Mammary epithelial cell (primary cell): Measurements from ENCODE around the gene EXOC4.

Experiments
- CTCF ChIP-seq, 2 donors: IDR thresholded peaks in 1 of 2; conservative IDR thresholded peaks in 1 of 2; 2 replicates each; pipeline ENCODE4 v1.5.1; 2011 to 2012; ENCODE audit warnings: inconsistent platforms in 2 of 2, low read length in 2 of 2, mild to moderate bottlenecking in 2 of 2, control low read depth in 1 of 2, low read depth in 1 of 2; ENCODE audit not compliant: insufficient read depth in 1 of 2; ENCODE audit errors: extremely low read depth in 1 of 2
- EZH2 ChIP-seq: IDR thresholded peaks from 2 replicates; pipeline ENCODE4 v1.6.1; 2012; ENCODE audit warnings: low read length, inconsistent platforms, borderline replicate concordance

DNA sequence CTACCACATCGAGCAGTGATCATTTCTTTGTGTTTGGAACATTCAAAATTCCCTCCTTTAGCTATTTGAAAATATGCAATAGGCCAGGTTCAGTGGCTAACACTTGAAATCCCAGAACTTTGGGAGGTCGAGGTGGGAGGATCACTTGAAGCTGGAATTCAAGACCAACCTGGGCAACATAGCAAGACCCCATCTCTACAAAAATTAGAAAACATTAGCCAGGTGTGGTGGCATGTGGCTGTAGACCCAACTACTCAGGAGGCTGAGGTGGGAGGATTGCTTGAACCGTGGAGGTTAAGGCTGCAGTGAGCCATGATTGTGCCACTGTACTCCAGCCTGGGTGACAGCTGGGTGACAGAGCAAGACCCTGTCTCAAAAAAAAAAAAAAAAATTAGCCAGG, 15.3 kb upstream of the EXOC4 start:
- TF ChIP-seq EZH2 (no peak), CTCF (conservative IDR thresholded peaks at IDR 0.05 in 1 of 2, IDR thresholded peaks at IDR 0.05 in 1 of 2; ENCODE audit: extremely low read depth in 1 of 2, insufficient read depth in 1 of 2, low read depth in 1 of 2, low read length in 2 of 2) (no peak)
